Activated effector memory CD4-positive, alpha-beta T cell treated with Interleukin-2 at 50 U/mL for 16 hours (primary cell): ENCODE data around the gene ATP1B3.
"Not testable (repeated sequence)": the region's sequence is repeated elsewhere in the genome, so short reads cannot be mapped to it uniquely, and the experiment has no call there.

ENCODE experiments used
- DNase-seq: peaks from one replicate; pipeline ENCODE4 v3.0.0-alpha.2; 2020

ATP1B3 gene

GRCh38 chr3:141909408-141909807 lies 33.0 kb downstream of the ATP1B3 start:
- DNase-seq, result no peak

DNA sequence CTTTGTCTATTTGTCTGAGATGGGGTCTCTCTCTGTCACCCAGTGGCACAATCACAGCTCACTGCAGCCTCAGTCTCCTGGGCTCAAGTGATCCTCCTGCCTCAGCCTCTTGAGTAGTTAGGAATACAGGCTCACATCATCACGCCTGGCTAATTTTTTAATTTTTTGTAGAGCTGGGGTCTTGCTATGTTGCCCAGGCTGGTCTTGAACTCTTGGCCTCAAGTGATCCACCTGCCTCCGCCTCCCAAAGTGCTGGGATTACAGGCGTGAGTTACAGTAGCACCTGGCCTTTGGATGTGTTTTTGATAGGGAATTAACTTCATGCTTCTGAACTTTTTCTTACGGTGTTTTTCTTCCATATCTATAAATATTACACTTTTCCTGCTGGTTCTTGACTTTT lies 33.5 kb downstream of the ATP1B3 start:
- not testable (repeated sequence) for DNase-seq

DNA sequence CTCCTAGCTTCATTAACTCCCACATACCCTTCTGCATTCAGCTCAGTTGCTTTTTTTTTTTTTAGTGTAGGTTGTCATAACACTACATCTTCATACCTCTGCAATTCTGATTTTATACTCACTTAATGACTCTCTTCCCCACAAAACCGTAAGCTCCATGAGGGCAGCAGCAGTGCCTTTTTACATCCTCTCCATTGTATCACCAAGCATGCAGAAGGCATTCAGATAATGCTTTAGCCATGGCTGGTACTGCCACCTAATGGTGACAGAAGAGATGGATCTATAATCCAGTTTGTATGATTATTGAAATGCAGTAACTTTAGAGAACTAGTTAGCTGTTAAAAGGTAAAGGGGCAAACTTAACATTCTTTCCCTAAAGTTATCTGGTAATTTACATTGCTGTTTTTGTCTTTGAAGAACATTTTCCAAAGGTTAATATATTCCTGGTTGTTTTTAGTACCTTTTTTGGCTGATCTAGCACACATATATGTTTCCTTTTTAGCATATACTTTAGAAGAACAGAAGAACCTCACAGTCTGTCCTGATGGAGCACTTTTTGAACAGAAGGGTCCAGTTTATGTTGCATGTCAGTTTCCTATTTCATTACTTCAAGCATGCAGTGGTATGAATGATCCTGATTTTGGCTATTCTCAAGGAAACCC lies 36.8 kb downstream of the ATP1B3 start:
- no peak for DNase-seq

DNA sequence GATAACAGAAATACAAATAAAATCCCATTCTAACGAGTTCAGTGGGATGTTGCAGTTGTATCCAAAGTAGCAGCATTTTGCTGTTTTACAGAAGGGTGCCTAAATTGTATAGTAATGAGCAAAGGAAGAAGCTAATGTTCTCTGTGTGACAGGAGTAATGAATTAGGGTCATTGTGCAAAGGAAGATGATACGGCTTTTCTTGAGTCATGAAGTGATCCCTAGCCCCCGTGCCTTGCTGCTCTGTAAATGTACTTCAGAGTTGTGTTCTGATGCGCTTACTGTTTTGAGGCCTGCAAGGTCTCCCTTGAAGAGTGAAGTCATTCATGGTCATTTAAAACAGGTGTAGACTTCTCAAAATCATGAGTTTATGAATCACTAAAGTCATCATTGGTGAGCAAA lies 37.9 kb downstream of the ATP1B3 start:
- DNase-seq, result no peak

- no peak for DNase-seq
Observed at GRCh38 chr3:141915016-141915415, 38.6 kb downstream of the ATP1B3 start.

- no peak for DNase-seq
Observed at GRCh38 chr3:141915766-141916165, 39.3 kb downstream of the ATP1B3 start.

- DNase-seq, result no peak
Observed at GRCh38 chr3:141920701-141921100, 44.3 kb downstream of the ATP1B3 start.

DNA sequence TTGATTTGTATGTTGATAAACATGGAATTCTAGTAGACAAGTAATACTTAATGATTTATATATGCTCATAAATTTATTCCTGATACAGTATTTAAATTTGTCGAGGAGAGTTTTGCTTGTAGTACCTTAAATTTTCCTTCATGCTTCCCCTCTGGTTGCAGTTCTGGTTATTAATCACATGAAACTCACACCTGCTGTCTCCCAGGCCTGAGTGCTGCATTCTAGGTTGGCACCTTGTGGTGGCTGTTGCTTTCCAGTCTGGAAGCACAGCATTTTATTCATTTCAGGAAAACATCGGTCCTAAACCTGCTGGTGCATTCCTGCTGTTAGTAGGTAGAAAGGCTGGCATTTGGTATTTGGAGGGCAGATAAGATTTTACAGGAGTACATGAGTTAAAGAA lies 44.9 kb downstream of the ATP1B3 start:
- no peak for DNase-seq

- not testable (repeated sequence) for DNase-seq
Observed at GRCh38 chr3:141925677-141926076, 49.2 kb downstream of the ATP1B3 start.

GRCh38 chr3:141926929-141927328 lies 50.5 kb downstream of the ATP1B3 start:
- DNase-seq, result no peak

DNA sequence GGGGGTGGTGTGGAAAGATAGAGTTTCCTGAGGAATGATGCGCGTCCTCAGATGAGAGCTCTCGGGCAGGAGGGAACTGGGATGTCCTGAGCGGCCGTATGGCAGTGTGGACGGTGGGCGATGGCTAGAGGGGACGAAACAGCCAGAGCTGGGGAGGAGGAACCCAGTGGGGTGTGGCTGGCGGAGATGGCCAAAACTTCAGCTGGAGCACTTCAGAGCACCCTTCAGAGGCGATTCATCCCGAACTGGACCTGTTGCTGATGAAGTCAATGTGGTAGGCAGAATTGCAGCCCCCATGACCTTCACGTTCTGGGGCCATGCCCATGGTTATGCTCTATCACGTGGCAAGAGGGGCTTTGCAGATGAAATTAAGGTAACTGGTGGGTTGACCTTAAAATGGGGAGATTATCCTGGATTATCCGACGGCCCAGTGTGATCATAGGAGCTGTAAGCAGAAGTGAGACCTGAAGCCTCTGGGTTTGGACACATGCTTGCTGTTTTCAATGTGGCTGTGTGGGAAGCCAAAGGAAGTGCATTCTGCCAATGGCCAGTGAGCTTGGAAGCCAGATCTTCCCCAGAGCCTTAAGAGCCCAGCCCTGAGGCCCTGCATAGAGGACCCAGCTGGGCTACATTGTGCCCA lies 52.3 kb downstream of the ATP1B3 start:
- DNase-seq, result no peak

DNA sequence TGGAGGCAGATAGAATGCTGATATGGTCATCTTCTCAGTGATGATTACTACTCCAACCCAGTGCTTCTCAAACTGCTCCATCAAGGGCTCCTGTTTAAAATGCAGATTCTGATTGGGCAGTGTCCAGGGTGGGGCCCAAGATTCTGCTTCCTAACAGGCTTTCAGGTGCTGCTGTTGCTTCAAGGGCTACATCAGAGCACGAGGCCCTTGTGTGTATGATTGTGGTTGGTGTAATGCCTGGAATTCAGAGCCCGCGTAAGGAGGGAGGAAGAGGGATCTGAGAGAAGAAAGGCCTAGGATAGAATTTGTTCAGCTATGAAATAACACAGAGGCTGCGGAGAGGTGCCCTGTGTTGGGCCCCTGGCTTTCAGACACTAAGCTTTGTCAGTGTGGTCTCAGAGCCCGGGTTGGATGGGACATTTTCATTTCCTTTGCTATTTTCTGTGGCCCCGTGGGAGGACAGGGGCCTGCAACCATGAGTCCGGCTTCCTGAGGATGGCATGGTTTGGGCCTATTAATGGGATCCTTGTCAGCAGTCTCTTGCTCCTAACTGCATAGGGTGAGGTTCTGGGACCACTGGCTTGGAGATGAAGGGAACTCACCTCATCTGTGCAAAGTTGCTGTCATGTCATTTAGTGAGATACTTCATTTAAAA lies 53.0 kb downstream of the ATP1B3 start:
- no peak for DNase-seq

GRCh38 chr3:141930801-141931200 lies 54.4 kb downstream of the ATP1B3 start:
- DNase-seq, result no peak

GRCh38 chr3:141933421-141934300 lies 57.2 kb downstream of the ATP1B3 start:
- DNase-seq, result no peak

- DNase-seq, result no peak
Observed at GRCh38 chr3:141934354-141934753, 57.9 kb downstream of the ATP1B3 start.

- no peak for DNase-seq
Observed at GRCh38 chr3:141938011-141938500, 61.6 kb downstream of the ATP1B3 start.

DNA sequence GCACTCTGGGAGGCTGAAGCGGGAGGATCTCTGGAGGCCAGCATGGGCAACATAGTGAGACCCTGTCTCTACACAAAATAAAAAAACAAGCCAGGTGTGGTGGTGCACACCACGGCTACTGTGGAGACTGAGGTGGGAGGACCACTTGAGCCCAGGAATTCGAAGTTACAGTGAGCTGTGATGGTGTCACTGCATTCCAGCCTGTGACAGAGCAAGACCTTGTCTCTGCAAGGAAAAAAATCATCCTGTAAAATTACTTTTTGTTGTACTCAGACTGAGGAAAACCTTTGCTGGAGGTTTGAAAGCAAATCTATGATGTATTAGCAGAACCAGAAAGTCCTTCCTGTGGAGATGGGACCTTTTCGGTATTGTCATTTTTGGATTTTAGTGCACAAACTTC lies 63.3 kb downstream of the ATP1B3 start:
- no peak for DNase-seq

DNA sequence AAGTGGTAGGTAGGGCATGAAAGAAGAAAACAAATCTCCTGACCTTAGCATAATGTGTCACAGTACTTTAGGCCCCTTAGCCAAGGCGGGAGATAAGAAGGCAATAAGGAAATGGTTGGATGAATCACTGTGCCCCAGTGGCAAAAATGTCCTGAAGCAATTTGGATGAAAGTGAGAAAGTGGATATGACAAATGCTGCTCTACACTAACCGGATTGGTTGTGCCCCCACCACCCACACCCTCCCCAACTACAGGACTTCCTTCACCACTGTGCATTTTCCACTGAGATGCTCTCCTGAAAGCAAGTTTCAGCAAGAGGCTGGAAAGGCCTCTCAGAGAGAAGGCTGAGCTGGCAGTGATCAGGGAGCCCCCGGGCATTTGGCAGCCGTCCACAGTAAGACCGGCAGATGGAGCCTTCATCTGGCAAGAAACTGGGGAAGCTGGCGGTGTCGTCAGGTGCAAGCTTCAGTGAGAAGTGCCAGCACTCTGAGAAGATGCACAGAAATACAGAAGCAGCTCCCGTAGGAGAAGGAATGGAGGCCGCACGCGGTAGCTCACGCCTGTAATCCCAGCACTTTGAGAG lies 63.8 kb downstream of the ATP1B3 start:
- no peak for DNase-seq

GRCh38 chr3:141941093-141941492 lies 64.7 kb downstream of the ATP1B3 start:
- no peak for DNase-seq

GRCh38 chr3:141942006-141942405 lies 65.6 kb downstream of the ATP1B3 start:
- DNase-seq, result no peak

DNA sequence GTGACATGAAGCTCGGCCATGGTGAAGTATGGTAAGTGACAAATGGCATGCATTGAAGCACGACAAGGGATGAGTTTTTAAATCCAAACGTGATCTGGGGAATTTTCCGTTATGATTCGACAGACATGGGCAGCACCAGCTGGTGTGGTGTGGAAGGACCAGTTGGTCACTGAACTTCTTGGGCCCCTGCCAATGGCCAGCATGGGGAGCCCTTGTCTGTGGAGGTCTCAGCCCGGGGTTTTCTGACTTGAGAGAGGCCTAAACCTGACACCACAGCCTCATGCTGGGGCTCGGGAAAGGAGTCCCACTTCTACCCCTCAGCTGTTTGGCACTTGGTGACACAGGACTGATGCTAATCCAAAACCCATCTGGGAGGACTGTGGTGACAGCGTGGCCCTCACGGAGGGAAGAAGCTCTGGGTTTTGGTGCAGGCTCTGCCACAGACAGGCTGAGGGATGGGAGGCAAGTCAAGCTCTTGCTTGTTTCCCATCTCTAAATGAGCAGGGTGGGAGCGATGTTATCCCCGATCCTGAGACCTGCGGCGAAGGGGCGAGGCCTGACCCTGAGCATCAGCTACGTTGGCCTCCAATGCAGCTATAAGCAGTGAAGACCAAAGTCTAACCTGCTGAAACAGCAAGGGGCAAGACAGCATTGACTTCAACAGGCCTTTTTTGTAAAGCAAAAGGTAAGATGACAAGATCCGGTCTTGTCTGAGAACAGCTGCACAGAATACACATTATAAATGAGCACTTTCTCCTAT lies 69.5 kb downstream of the ATP1B3 start:
- DNase-seq, result no peak

DNA sequence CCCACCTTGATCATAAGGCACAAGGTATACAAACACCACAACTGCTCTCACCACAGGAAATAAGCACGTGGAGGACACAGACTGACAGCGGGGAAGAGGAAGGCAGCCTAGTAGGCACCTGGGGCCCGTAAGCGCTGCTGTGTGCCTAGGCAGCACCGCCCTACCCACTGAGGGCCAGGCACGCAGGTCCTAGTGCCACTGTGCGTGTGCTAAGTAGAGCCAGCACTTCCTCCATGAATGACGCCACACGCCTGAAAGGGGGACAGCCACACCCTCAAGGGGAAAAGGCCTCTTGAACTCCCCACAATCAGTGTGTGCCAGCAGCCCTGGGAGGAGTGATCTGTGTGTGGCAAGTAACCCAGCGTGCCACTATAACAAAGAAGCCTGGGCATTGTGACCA lies 73.0 kb downstream of the ATP1B3 start:
- no peak for DNase-seq
